Activated naive CD8-positive, alpha-beta T cell (primary cell): ENCODE data around the gene RNF215.
A peak's percentile ranks its signal among the peaks of the same experiment; 100 is the strongest.

Experiments
- H3K27ac Mint-ChIP-seq: one replicate; pipeline ENCODE4 v1.8.0; 2021; ENCODE audit warnings: mixed read lengths
- H3K27me3 Mint-ChIP-seq: one replicate; pipeline ENCODE4 v1.8.0; 2021; ENCODE audit warnings: mixed read lengths
- H3K36me3 Mint-ChIP-seq: one replicate; pipeline ENCODE4 v1.8.0; 2021; ENCODE audit warnings: mixed read lengths
- H3K4me1 Mint-ChIP-seq: one replicate; pipeline ENCODE4 v1.8.0; 2021; ENCODE audit warnings: low read depth, mixed read lengths
- H3K4me3 Mint-ChIP-seq: one replicate; pipeline ENCODE4 v1.8.0; 2021; ENCODE audit warnings: mild to moderate bottlenecking, mixed read lengths
- H3K9me3 Mint-ChIP-seq: one replicate; pipeline ENCODE4 v1.8.0; 2021; ENCODE audit warnings: low read depth, mixed read lengths

RNF215 gene

DNA sequence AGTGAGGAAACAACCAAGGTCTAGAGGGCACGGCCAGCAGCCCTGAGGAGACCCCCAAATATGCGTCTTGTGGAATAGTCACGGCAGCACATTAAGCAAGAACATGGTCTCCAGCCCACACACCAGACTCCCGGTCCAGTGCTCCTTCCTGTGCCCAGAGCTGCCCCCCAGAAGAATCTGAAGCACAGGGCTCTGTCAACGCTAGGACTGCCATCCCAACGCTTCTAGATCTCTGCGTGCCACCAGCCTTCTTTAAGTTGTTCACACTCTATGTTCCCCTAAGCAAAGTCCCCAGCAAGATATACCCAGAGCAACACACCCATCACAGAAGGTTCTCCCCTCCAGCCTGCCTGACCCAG, 6.1 kb upstream of the RNF215 start:
- H3K9me3 Mint-ChIP-seq: no peaks in the 10 kb centered on the region
- H3K27ac Mint-ChIP-seq: peak overlapping the region; percentile 5
- H3K36me3 Mint-ChIP-seq: no peaks in the 10 kb centered on the region
- H3K4me3 Mint-ChIP-seq: no peak overlapping the region
- H3K4me1 Mint-ChIP-seq: peaks cover 50% of the 10 kb centered on the region
- no peaks in the 10 kb centered on the region for H3K27me3 Mint-ChIP-seq

DNA sequence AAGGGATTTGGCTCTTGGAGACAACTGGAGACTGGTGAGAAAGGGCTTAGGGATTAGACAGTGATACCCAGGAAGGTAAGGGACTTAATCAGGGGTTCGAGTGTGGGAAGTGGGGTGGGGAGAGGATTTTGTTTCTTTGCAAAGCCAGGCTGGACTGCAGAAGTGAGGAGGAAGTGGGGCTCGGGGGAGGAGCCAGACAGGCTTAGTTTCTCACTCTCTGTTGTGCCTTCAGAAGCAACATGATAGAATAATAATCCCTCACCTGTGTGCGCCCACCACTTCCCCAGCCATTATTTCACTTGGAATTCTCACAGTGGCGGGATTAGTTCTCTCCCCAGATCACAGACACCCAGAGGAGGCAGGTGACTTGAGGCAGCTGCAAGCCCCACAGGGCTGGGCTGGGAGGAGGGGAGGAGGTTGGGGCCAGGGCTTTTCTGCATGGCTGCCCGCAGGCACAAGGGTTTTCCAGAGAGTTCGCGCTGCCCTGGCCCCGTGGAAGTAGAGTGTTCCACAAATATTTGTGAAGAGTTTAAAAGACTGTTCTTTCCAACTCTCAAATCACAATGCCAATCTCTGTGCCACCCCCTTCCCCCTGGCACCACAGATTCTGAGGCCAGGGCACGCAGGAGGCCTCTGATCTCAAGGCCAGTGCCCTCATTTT, 5.6 kb upstream of the RNF215 start:
- Mint-ChIP-seq H3K27ac (peak overlapping the region; percentile 94), H3K36me3 (no peaks in the 10 kb centered on the region), H3K4me3 (no peak overlapping the region), H3K4me1 (peaks cover 45% of the 10 kb centered on the region), H3K9me3 (no peaks in the 10 kb centered on the region), H3K27me3 (no peaks in the 10 kb centered on the region)

DNA sequence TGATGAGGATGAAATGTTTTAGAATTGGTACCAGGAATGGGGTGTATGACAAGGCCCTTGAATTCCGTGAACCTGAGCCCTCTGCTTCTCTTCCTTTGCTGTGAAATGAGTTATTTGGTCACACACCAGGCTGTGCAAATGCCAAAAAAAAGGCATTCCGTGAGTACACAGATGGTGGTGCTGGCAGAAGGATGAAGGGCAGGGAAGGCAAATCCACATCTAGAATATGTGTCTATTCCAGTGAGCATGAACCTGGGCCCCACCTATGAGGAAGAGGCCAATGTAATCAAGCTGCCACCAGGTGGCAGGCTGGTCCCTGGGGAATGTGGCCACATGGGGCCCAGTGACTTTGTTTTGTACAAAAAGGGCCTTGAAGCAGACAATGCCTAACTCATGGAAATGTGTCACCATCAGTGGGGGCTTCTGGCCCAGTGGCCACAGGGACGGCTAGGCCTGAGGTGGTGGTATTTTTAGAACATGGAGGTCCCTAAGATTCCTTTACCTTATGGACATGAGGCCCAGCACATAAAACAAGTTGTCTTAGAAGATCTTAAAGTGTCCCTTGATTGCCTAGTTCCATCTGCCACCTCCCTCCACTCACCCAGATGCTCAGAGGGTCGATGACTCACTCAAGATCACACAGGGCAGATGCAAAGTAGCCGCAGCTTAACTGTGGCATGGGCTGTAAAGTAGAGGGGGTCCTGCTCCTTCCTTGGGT, 3.9 kb upstream of the RNF215 start:
- Mint-ChIP-seq H3K9me3 (no peaks in the 10 kb centered on the region), H3K4me3 (peak overlapping the region; percentile 30), H3K27ac (peak overlapping the region; percentile 94), H3K4me1 (peaks cover 35% of the 10 kb centered on the region), H3K36me3 (no peaks in the 10 kb centered on the region), H3K27me3 (no peaks in the 10 kb centered on the region)

- Mint-ChIP-seq H3K36me3 (no peaks in the 10 kb centered on the region), H3K27me3 (no peaks in the 10 kb centered on the region), H3K4me1 (peaks cover 8% of the 10 kb centered on the region), H3K27ac (no peak overlapping the region), H3K9me3 (no peaks in the 10 kb centered on the region), H3K4me3 (peak overlapping the region; percentile 82)
Measured at GRCh38 chr22:30386608-30386959, 627 bp downstream of the RNF215 start.

DNA sequence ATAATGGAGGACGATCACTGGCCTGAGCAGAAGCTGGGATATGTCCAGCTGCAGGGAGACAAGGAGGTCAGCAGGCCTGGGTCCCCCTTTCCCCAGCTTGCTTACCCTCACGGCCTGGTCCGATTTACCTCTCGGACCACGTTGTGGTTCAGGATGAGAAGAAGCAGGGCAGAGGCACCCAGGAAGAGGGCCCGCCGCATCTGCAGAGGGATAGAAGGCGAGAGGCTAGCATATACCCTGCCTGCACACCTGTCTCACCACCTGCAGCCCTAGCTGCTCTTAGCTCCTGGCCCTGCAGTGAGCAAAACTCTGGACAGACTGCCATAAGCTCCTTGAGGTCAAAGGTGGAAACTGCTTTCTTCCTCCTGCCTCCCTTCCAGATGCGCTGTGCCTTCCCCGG, 1.3 kb downstream of the RNF215 start:
- H3K4me3 Mint-ChIP-seq: peak overlapping the region; percentile 82
- no peaks in the 10 kb centered on the region for H3K9me3 Mint-ChIP-seq
- peaks cover 2% of the 10 kb centered on the region for H3K4me1 Mint-ChIP-seq
- H3K27ac Mint-ChIP-seq: no peak overlapping the region
- H3K27me3 Mint-ChIP-seq: no peaks in the 10 kb centered on the region
- H3K36me3 Mint-ChIP-seq: no peaks in the 10 kb centered on the region

DNA sequence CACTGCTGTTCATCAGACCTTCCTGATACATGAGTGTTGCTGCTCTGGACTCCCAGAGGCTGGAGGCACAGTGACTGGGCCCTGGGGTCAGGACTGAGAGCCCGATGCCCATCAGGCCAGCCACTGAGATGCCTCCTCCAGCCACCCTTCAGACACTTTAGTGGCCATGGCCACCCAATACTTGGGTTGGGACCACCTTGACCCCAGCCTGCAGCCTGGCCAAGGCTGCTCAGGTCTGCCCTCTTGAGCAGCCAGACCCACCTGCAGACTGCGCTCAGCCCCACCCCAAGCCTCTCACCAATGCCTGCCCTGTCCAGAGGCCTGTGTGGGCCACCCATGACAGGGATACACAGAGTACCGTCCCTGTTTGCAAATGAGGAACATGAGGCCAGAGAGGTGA, 4.2 kb downstream of the RNF215 start:
- no peaks in the 10 kb centered on the region for H3K9me3 Mint-ChIP-seq
- peaks cover under 1% of the 10 kb centered on the region for H3K36me3 Mint-ChIP-seq
- no peak overlapping the region for H3K27ac Mint-ChIP-seq
- H3K4me3 Mint-ChIP-seq: no peak overlapping the region
- peaks cover 2% of the 10 kb centered on the region for H3K4me1 Mint-ChIP-seq
- H3K27me3 Mint-ChIP-seq: no peaks in the 10 kb centered on the region

GRCh38 chr22:30382340-30382739, 4.9 kb downstream of the RNF215 start:
- Mint-ChIP-seq H3K27me3 (no peaks in the 10 kb centered on the region), H3K9me3 (no peaks in the 10 kb centered on the region), H3K27ac (no peak overlapping the region), H3K36me3 (peaks cover 3% of the 10 kb centered on the region), H3K4me1 (peaks cover under 1% of the 10 kb centered on the region), H3K4me3 (no peak overlapping the region)

GRCh38 chr22:30381264-30381663, 5.9 kb downstream of the RNF215 start:
- no peaks in the 10 kb centered on the region for H3K4me1 Mint-ChIP-seq
- H3K27ac Mint-ChIP-seq: no peak overlapping the region

DNA sequence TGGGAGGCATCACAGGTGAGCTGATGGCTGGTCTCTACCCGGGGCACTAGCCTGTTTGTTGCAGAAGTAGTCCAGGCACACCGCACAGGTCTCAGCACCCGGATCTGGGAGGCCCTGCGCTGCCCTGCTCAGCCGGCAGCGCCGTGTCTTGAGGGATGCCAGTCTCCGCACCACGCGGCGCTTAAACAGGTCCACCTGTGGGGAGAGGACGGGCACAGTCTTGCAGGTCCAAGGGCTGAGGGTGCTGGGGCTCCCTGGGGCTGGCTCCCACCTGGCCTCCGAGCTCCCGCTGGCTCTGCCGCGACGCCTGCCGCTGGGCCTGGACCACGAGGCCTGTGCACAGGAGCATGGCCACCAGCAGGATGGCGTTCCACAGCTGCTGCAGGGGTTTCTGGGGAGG, 7.2 kb downstream of the RNF215 start:
- Mint-ChIP-seq H3K9me3 (no peaks in the 10 kb centered on the region), H3K36me3 (peaks cover 3% of the 10 kb centered on the region)

More at GRCh38 chr22:30381264-30381663, 5.9 kb downstream of the RNF215 start:
- Mint-ChIP-seq H3K36me3 (peaks cover 3% of the 10 kb centered on the region), H3K27me3 (no peaks in the 10 kb centered on the region), H3K4me3 (no peak overlapping the region), H3K9me3 (no peaks in the 10 kb centered on the region)

GRCh38 chr22:30375312-30375849, 11.8 kb downstream of the RNF215 start:
- no peak overlapping the region for H3K27ac Mint-ChIP-seq
- H3K9me3 Mint-ChIP-seq: no peaks in the 10 kb centered on the region
- H3K27me3 Mint-ChIP-seq: no peaks in the 10 kb centered on the region
- peaks cover 3% of the 10 kb centered on the region for H3K36me3 Mint-ChIP-seq
- H3K4me1 Mint-ChIP-seq: no peaks in the 10 kb centered on the region
- H3K4me3 Mint-ChIP-seq: no peak overlapping the region

More for the DNA sequence above, 7.2 kb downstream of the RNF215 start:
- Mint-ChIP-seq H3K27ac (no peak overlapping the region), H3K27me3 (no peaks in the 10 kb centered on the region), H3K4me3 (no peak overlapping the region), H3K4me1 (no peaks in the 10 kb centered on the region)

DNA sequence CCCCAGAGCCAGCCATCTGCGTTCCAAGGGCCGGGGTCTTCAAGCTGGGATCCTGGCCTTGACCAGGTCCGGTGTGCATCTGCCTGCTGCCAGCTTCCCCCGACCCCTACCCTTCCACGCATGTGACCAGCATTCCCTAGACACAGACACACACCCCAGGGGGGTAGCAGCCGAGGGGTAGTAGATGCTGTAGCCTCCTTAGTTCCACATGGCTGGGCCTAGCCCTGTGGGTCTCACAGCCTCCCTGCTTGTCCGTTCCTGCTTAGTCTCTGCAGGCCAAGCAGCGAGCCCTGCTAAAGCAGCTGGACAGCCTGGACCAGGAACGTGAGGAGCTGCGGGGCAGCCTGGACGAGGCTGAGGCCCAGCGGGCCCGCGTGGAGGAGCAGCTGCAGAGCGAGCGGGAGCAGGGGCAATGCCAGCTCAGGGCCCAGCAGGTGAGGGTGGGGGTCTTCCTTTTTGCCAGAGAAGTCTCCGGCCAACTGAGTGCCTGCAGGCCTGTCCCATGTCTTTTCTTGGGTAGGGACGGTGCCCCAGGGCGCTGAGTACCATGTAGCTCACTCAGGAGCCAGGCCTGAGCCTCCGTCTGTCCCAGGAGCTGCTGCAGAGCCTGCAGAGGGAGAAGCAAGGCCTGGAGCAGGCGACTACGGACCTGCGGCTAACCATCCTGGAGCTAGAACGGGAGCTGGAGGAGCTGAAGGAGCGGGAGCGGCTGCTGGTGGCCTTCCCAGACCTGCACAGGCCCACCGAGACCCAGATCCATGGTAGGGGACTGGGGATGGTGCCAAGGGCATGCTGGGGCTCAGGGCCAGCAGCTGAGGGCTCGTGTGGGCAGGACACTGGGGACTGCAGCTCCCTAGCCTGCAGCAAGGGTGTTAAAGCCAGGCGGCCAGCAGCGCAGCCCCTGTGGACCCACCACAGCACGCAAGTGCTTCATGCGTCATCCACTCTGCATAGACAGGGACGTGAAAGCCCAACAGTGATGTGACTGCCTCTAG, 13.6 kb downstream of the RNF215 start:
- H3K4me3 Mint-ChIP-seq: no peak overlapping the region
- H3K27me3 Mint-ChIP-seq: no peaks in the 10 kb centered on the region
- H3K36me3 Mint-ChIP-seq: peaks cover 3% of the 10 kb centered on the region
- H3K4me1 Mint-ChIP-seq: no peaks in the 10 kb centered on the region
- no peak overlapping the region for H3K27ac Mint-ChIP-seq
- H3K9me3 Mint-ChIP-seq: no peaks in the 10 kb centered on the region

DNA sequence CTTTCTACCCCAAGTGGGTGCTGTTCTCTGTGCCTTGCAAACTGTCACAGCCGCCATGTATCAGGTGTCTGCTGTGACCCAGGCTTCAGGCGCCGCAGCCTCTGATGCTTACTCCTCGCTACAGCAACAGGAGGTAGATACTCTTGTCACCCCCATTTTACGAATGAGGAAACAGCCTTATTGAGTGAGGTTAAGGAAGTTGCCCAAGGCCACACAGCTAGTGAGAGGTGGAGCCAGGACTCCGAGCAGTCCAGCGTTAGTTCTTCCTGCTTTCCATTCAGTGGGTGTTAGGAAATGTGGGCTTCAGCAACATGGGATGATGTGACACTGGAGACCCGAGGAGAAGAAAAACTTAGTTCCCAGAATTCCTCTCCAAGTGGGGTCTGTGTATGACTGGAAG, 14.3 kb downstream of the RNF215 start:
- H3K27ac Mint-ChIP-seq: no peak overlapping the region
- H3K9me3 Mint-ChIP-seq: no peaks in the 10 kb centered on the region
- peaks cover under 1% of the 10 kb centered on the region for H3K36me3 Mint-ChIP-seq
- no peaks in the 10 kb centered on the region for H3K27me3 Mint-ChIP-seq
- H3K4me3 Mint-ChIP-seq: no peak overlapping the region
- no peaks in the 10 kb centered on the region for H3K4me1 Mint-ChIP-seq

DNA sequence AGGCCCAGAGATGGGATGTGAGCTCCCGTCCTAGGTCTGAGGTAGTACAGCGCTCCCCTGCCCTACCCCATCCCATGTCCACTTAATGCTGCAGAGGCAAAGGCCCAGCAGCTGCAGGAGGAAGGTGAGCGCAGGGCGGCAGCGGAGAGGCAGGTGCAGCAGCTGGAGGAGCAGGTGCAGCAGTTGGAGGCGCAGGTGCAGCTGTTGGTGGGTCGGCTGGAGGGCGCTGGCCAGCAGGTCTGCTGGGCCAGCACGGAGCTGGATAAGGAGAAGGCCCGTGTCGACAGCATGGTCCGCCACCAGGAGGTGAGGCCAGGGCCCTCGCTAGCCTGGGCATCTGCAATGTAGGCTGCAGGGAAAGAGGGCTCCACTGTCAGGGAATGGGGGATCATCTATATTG, 15.2 kb downstream of the RNF215 start:
- H3K4me1 Mint-ChIP-seq: no peaks in the 10 kb centered on the region
- H3K27ac Mint-ChIP-seq: no peak overlapping the region
- no peak overlapping the region for H3K4me3 Mint-ChIP-seq
- H3K27me3 Mint-ChIP-seq: no peaks in the 10 kb centered on the region
- H3K36me3 Mint-ChIP-seq: no peaks in the 10 kb centered on the region
- no peaks in the 10 kb centered on the region for H3K9me3 Mint-ChIP-seq

DNA sequence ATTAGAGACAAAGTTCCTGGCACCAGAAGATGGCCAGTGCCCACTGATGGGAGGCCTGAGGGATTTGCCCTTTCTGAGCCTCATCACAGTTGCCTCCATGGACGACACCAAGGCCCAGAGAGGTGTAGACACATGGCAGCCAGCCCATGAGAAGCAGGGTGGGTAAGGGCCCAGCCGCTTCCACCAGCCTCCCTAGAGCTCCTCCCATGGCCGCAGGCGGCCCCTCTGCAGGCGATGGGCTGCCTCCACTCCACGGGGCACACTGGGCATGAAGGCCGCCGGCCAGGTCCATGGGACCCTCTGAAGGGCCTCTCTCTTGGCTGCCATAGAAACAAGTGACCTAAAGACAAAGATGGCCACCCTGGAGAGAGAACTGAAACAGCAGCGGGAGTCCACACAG, 15.9 kb downstream of the RNF215 start:
- no peak overlapping the region for H3K27ac Mint-ChIP-seq
- H3K4me3 Mint-ChIP-seq: no peak overlapping the region
- no peaks in the 10 kb centered on the region for H3K27me3 Mint-ChIP-seq
- H3K9me3 Mint-ChIP-seq: no peaks in the 10 kb centered on the region
- H3K4me1 Mint-ChIP-seq: no peaks in the 10 kb centered on the region
- H3K36me3 Mint-ChIP-seq: peaks cover 3% of the 10 kb centered on the region
